ENCODE measurements around the gene NAPSA. TPM values are rescaled to one million over a fixed set of nuclear protein-coding genes. Genes with fewer than 3 reads are reported as not detected.
A peak's percentile ranks its signal among the peaks of the same experiment; 100 is the strongest.

Gene NAPSA
- total and polyA plus RNA-seq, 10 of the 15 experiments (the other 5 are each of a cell fraction or from before 2014, with no cell fraction given), result 6.7 to 45.4 (median 17.1) TPM

DNA sequence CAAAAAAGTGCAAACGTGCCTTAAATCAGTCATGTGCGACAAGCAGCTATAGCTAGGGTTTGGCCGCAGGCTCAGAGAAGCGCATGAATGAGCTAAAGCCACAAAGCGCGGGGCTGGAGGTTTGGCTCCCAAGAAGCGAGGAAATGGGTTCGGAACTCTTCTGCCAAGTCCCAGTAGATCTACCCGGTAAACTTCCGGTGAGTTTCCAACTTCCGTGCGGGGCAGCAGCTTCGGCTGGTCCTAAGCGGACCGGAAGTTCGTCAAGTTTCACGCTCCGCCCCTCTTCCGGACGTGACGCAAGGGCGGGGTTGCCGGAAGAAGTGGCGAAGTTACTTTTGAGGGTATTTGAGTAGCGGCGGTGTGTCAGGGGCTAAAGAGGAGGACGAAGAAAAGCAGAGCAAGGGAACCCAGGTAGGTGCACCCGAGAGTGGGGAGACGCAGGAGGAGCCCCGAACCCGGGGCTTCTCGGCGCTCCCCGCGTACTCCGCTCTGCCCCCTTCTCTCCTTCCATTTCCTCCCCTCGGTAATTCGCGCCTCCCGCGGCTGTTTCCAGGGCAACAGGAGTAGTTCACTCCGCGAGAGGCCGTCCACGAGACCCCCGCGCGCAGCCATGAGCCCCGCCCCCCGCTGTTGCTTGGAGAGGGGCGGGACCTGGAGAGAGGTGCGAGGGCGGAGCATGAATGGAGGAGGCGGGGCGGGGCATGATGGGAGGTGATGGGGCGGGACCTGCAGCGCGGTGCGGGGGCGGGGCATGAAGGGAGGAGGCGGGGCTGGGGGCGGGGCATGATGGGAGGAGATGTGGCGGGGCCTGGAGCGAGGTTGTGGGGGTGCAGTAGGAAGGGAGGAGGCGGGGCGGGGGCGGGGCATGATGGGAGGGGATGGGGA lies 11.0 kb upstream of the NAPSA start, which contains the start of gene NR1H2 (continued):
- TF ChIP-seq ZBTB40 (IDR thresholded peaks at IDR 0.05; ENCODE audit: borderline replicate concordance) (peak; percentile 100), WRNIP1 (IDR thresholded peaks at IDR 0.05; ENCODE audit: borderline replicate concordance, low read depth, low read length) (peak; percentile 99), KAT2A (conservative IDR thresholded peaks at IDR 0.05; ENCODE audit: control insufficient read depth, low read depth, low read length) (no peak), ZBED1 (IDR thresholded peaks at IDR 0.05; ENCODE audit: borderline replicate concordance) (no peak), BCL3 (IDR thresholded peaks at IDR 0.05; ENCODE audit: borderline replicate concordance, insufficient read depth, low read depth, low read length, poor library complexity, severe bottlenecking) (no peak), SREBF2 (IDR thresholded peaks at IDR 0.05; ENCODE audit: low read length) (peak; percentile 65), HCFC1 (IDR thresholded peaks at IDR 0.05; ENCODE audit: low read length) (peak; percentile 92), CBFB (IDR thresholded peaks at IDR 0.05; ENCODE audit: low read depth) (no peak), HDGF (IDR thresholded peaks at IDR 0.05) (no peak; the same call in 1 of the 2 replicates), ZNF24 (IDR thresholded peaks at IDR 0.05) (peak; percentile 61; the same call in 1 of the 2 replicates), NR2C2 (IDR thresholded peaks at IDR 0.05; ENCODE audit: borderline replicate concordance, control insufficient read depth, insufficient read length, low read depth) (no peak), HDAC6 (IDR thresholded peaks at IDR 0.05; ENCODE audit: unreplicated experiment) (no peak)
- TF ChIP-seq, protein P1, sequence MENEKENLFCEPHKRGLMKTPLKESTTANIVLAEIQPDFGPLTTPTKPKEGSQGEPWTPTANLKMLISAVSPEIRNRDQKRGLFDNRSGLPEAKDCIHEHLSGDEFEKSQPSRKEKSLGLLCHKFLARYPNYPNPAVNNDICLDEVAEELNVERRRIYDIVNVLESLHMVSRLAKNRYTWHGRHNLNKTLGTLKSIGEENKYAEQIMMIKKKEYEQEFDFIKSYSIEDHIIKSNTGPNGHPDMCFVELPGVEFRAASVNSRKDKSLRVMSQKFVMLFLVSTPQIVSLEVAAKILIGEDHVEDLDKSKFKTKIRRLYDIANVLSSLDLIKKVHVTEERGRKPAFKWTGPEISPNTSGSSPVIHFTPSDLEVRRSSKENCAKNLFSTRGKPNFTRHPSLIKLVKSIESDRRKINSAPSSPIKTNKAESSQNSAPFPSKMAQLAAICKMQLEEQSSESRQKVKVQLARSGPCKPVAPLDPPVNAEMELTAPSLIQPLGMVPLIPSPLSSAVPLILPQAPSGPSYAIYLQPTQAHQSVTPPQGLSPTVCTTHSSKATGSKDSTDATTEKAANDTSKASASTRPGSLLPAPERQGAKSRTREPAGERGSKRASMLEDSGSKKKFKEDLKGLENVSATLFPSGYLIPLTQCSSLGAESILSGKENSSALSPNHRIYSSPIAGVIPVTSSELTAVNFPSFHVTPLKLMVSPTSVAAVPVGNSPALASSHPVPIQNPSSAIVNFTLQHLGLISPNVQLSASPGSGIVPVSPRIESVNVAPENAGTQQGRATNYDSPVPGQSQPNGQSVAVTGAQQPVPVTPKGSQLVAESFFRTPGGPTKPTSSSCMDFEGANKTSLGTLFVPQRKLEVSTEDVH (IDR thresholded peaks at IDR 0.05; ENCODE audit: low read depth, partially characterized antibody), result peak; percentile 98
- TF ChIP-seq, protein P2, sequence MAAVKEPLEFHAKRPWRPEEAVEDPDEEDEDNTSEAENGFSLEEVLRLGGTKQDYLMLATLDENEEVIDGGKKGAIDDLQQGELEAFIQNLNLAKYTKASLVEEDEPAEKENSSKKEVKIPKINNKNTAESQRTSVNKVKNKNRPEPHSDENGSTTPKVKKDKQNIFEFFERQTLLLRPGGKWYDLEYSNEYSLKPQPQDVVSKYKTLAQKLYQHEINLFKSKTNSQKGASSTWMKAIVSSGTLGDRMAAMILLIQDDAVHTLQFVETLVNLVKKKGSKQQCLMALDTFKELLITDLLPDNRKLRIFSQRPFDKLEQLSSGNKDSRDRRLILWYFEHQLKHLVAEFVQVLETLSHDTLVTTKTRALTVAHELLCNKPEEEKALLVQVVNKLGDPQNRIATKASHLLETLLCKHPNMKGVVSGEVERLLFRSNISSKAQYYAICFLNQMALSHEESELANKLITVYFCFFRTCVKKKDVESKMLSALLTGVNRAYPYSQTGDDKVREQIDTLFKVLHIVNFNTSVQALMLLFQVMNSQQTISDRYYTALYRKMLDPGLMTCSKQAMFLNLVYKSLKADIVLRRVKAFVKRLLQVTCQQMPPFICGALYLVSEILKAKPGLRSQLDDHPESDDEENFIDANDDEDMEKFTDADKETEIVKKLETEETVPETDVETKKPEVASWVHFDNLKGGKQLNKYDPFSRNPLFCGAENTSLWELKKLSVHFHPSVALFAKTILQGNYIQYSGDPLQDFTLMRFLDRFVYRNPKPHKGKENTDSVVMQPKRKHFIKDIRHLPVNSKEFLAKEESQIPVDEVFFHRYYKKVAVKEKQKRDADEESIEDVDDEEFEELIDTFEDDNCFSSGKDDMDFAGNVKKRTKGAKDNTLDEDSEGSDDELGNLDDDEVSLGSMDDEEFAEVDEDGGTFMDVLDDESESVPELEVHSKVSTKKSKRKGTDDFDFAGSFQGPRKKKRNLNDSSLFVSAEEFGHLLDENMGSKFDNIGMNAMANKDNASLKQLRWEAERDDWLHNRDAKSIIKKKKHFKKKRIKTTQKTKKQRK (IDR thresholded peaks at IDR 0.05; ENCODE audit: low read depth, low read length), result 0 out of 2 replicates have a peak, but pooled peaks have one; percentile 26

Measured in GM12878 (cell line).